Adrenal gland (tissue), 12 donors: ENCODE measurements around the gene RRM2. TPM values are rescaled to one million over a fixed set of nuclear protein-coding genes. Genes with fewer than 3 reads are reported as not detected.

ENCODE experiments used
- DNase-seq, 7 donors: peaks; one replicate each; pipeline ENCODE4 v3.0.0-alpha.2; 2019 to 2020
- H3K27ac ChIP-seq, 5 donors: fragments of 200-600 bp; sonication (generic) in 4 of 5; 1 replicate in 3 of 5; 2 replicates in 2 of 5; pipeline versions ENCODE4 v1.5.1 to v1.8.0; 2016 to 2020; ENCODE audit warnings: mild to moderate bottlenecking in 1 of 5
- H3K27me3 ChIP-seq: fragments of 200-600 bp; 2 replicates; pipeline ENCODE4 v1.8.0; 2021
- H3K36me3 ChIP-seq, 2 donors: fragments of 200-600 bp; replicated peaks in 1 of 2; 1 replicate in 1 of 2; 2 replicates in 1 of 2; pipeline versions ENCODE4 v1.5.1 to v1.8.0; 2018 to 2022
- H3K4me1 ChIP-seq, 2 donors: fragments of 200-600 bp; replicated peaks in 1 of 2; 1 replicate in 1 of 2; 2 replicates in 1 of 2; pipeline versions ENCODE4 v1.5.1 to v1.8.0; 2018 to 2021
- H3K4me3 ChIP-seq, 4 donors: fragments of 200-600 bp; sonication (generic) in 3 of 4; one replicate each; pipeline ENCODE4 v1.5.1; 2016 to 2018
- H3K9me3 ChIP-seq, 3 donors: fragments of 200-600 bp; sonication (generic) in 1 of 3; replicated peaks in 1 of 3; 1 replicate in 2 of 3; 2 replicates in 1 of 3; pipeline versions ENCODE4 v1.5.1 to v1.8.0; 2016 to 2021
- POLR2A ChIP-seq, 2 donors: fragments of 450-650 bp; IDR thresholded peaks; one replicate each; pipeline ENCODE4 v1.6.1; 2017; ENCODE audit warnings: antibody characterized with exemption in 2 of 2, mild to moderate bottlenecking in 2 of 2, moderate library complexity in 1 of 2
- WGBS, 4 donors: extraction: QIAGEN DNeasy Blood & Tissue Kit in 2 of 4; methylation state at CpG; one replicate each; pipeline versions ENCODE4 v1.1.5 to v1.1.7; 2013 to 2017; 5-methylcytosine and 5-hydroxymethylcytosine counted together
- intact Hi-C, 2 donors: fragments of 100-400 bp; cut with DNase I; formaldehyde crosslinking; loops; one replicate each; pipeline versions ENCODE4 v1.14.1 to v1.15.0; 2022 to 2023
- polyA plus RNA-seq, 3 donors: library from polyadenylated mRNA; stranded (reverse); fragments of 200-250 nt in 2 of 3; fragments of 350-450 nt in 1 of 3; fragmentation: Illumina TruSeq in 1 of 3; extraction: RNeasy Lipid Tissue Mini Kit (QIAGEN cat#74804) in 1 of 3; gene quantifications; one replicate each; pipeline ENCODE4 v1.2.3, GENCODE V29; 2013 to 2014
- total RNA-seq, 9 donors: library from RNA; depleted of rRNA in 4 of 9; stranded (reverse); fragments of >200 nt in 4 of 9; fragments of 120-200 nt in 1 of 9; fragmentation: NEBNext Ultra II Directional in 1 of 9; extraction: Animal tissue kit (Norgen Biotek cat#: 25700) in 1 of 9; gene quantifications; one replicate each; pipeline versions ENCODE4 v1.1.0 to v1.2.4, GENCODE V29; 2013 to 2023
- TF ChIP-seq, protein P1 (sequence below), 6 experiments: fragments of 450-650 bp in 4 of 6; fragments of 200-600 bp in 2 of 6; sonication (generic) in 1 of 6; IDR thresholded peaks; 1 replicate in 5 of 6; 2 replicates in 1 of 6; pipeline versions ENCODE4 v1.5.1 to v1.8.0; 2016 to 2021; ENCODE audit warnings: antibody characterized with exemption in 6 of 6, mild to moderate bottlenecking in 2 of 6, moderate library complexity in 1 of 6
- donor health status: healthy with polysubstance abuse.
- donor health status: Bipolar disorder and iron deficiency.
- donor health status: DM: yes; HTN: yes; CAD: no.
- donor health status: DM: no; HTN: no; CAD: no.
- donor health status: DM: no; HTN: no; CAD: no.
- donor health status: DM: yes; HTN: yes; CAD: no.

RRM2 gene
- total and polyA plus RNA-seq, 12 donors = 0.67 to 22.3 (median 3.8) TPM

DNA sequence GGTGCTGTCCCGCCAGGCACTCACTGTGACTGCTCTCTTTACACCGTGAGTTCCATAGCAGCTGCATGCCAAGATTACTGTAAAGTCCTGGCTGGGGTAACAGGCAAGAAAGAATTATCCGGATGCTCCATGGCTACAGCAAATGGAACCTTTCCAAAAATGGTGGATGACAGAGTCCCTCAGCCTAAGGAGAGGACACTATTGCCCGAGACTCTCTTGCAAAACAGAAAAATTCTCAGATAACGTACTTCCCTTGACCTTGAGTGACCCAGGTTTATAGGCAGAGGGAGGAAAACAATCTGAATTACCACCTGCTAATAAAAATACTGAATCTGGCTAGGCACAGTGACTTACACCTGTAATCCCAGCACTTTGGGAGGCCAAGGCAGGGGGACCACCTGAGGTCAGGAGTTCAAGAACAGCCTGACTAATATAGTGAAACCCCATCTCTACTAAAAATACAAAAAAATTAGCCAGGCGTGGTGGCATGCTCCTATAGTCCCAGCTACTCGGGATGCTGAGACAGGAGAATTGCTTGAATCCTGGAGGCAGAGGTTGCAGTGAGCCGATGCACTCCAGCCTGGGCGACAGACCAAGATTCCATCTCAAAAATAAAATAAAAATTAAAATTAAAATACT is 46.8 kb upstream of the RRM2 start:
- Histone ChIP-seq H3K36me3 (no peaks in the 10 kb centered on the region), H3K9me3 (no peaks in the 10 kb centered on the region), H3K27me3 (peaks cover 12% of the 10 kb centered on the region), H3K4me3 (no peak overlapping the region), H3K27ac (no peak overlapping the region), H3K4me1 (peaks cover 0 to 14% of the 10 kb centered on the region in 2 donors)
- no peak for TF ChIP-seq POLR2A (IDR thresholded peaks at IDR 0.05)
- TF ChIP-seq, protein P1, sequence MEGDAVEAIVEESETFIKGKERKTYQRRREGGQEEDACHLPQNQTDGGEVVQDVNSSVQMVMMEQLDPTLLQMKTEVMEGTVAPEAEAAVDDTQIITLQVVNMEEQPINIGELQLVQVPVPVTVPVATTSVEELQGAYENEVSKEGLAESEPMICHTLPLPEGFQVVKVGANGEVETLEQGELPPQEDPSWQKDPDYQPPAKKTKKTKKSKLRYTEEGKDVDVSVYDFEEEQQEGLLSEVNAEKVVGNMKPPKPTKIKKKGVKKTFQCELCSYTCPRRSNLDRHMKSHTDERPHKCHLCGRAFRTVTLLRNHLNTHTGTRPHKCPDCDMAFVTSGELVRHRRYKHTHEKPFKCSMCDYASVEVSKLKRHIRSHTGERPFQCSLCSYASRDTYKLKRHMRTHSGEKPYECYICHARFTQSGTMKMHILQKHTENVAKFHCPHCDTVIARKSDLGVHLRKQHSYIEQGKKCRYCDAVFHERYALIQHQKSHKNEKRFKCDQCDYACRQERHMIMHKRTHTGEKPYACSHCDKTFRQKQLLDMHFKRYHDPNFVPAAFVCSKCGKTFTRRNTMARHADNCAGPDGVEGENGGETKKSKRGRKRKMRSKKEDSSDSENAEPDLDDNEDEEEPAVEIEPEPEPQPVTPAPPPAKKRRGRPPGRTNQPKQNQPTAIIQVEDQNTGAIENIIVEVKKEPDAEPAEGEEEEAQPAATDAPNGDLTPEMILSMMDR (IDR thresholded peaks at IDR 0.05) = no peak
- 57 to 65% (median 61%) methylated on average over 9 of the region's 9 CpGs for WGBS, 4 donors
- DNase-seq = peak in 3 of 7 donors; percentile 41 to 53 (median 44)
- intact Hi-C loops = no loop called here

DNA sequence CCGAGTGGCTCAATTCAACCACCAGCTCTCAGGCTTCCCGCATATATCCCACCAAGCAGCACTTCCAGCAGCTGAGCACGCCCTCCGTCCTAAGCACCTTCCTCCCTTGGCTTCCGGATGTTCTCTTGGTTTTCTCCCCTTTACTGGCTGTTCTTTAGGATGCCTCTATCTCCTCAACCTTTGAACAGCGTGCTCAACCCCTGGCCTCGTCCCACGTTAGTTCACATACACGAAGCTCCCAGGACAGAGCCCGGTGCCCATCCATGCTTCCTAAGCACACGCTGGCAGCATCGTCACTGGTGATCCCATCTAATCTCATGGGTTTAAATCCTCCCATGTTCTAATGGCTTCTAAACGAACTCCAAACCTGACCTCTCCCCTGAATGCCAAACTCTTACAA is 46.0 kb upstream of the RRM2 start:
- Histone ChIP-seq H3K4me3 (no peak overlapping the region), H3K36me3 (no peaks in the 10 kb centered on the region), H3K4me1 (peaks cover 0 to 15% of the 10 kb centered on the region in 2 donors), H3K27ac (no peak overlapping the region), H3K27me3 (peaks cover 20% of the 10 kb centered on the region), H3K9me3 (no peaks in the 10 kb centered on the region)
- TF ChIP-seq POLR2A (IDR thresholded peaks at IDR 0.05) = no peak
- TF ChIP-seq, protein P1 (IDR thresholded peaks at IDR 0.05) = no peak
- no peak for DNase-seq
- intact Hi-C loops = no loop called here
- 83 to 92% (median 86%) methylated on average over 13 of the region's 13 CpGs for WGBS, 4 donors

DNA sequence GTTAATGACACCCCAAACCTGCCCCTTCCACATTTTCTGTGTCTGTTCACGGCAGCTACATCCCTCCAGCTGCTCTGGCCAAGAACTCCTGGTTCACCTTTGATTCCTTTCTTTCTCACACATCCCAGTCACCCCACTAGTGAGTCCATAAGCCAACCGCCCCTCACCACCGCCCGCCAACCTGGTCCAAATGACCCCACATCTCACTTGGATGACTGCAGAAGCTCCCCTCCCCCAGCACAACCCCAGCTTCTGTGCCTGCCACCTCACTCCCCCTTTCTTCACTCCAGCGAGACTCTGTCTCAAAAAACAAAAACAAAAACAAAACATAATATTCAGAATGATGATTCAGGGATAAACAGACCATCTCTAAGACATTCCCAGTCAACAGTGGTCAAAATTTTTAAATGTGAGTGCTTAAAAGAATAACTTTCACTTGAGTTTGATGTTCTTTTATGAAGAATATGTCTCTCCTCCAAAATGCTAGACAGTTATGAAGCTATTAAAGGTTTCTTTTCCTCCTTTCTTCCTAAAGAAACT is 45.5 kb upstream of the RRM2 start:
- Histone ChIP-seq H3K27me3 (peaks cover 24% of the 10 kb centered on the region), H3K4me1 (peaks cover 0 to 15% of the 10 kb centered on the region in 2 donors), H3K4me3 (no peak overlapping the region), H3K27ac (no peak overlapping the region), H3K9me3 (no peaks in the 10 kb centered on the region), H3K36me3 (no peaks in the 10 kb centered on the region)
- TF ChIP-seq, protein P1 (IDR thresholded peaks at IDR 0.05) = no peak
- TF ChIP-seq POLR2A (IDR thresholded peaks at IDR 0.05) = no peak
- DNase-seq = no peak
- 83 to 92% (median 87%) methylated on average over 5 of the region's 5 CpGs for WGBS, 4 donors
- intact Hi-C loops = no loop called here

DNA sequence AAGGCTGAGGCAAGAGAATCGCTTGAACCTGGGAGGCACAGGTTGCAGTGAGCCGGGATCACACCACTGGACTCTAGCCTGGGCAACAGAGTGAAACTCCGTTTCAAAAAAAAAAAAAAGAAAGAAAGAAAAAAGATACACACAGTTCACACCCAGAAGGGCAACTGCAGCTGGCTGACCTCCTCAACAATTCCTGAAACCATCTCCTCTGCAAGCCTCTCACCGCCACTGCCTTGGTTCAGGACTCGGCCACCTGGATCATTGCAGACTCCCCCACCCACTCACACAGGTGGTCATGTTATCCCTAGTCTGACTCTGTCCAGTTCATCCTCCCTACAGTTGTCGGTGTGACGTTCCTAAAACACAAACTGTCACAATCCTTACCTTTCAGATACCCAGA is 44.5 kb upstream of the RRM2 start:
- peaks cover 31% of the 10 kb centered on the region for H3K27me3 ChIP-seq
- no peaks in the 10 kb centered on the region for H3K9me3 ChIP-seq
- intact Hi-C loops = no loop called here
- no peak overlapping the region for H3K4me3 ChIP-seq
- DNase-seq = no peak
- H3K36me3 ChIP-seq = no peaks in the 10 kb centered on the region
- TF ChIP-seq, protein P1 (IDR thresholded peaks at IDR 0.05) = no peak
- TF ChIP-seq POLR2A (IDR thresholded peaks at IDR 0.05) = no peak
- no peak overlapping the region for H3K27ac ChIP-seq
- H3K4me1 ChIP-seq = peaks cover 0 to 15% of the 10 kb centered on the region in 2 donors
- WGBS, 4 donors = 82 to 86% (median 84%) methylated on average over 7 of the region's 7 CpGs
